Measurements from ENCODE around the gene STK24.
A peak's percentile ranks its signal among the peaks of the same experiment; 100 is the strongest.

Gene STK24

GRCh38 chr13:98563071-98563470 is 13.8 kb downstream of the STK24 start:
- TF ChIP-seq CTCF (IDR thresholded peaks at IDR 0.05; ENCODE audit: unreplicated experiment in 3 of 3), result no peak
- no peaks in the 10 kb centered on the region for H3K9me3 Mint-ChIP-seq
- H3K4me3 Mint-ChIP-seq, result no peak overlapping the region
- H3K27me3 Mint-ChIP-seq (ENCODE audit: low read depth), result no peaks in the 10 kb centered on the region
- peaks cover 18% of the 10 kb centered on the region for H3K36me3 Mint-ChIP-seq (ENCODE audit: low read depth)
- H3K27ac Mint-ChIP-seq, result no peak overlapping the region
- peaks cover 54% of the 10 kb centered on the region for H3K4me1 Mint-ChIP-seq

- Mint-ChIP-seq H3K27me3 (ENCODE audit: low read depth) (no peaks in the 10 kb centered on the region), H3K36me3 (ENCODE audit: low read depth) (peaks cover 8% of the 10 kb centered on the region), H3K27ac (peak overlapping the region in 1 of 3 experiments; percentile 6), H3K4me3 (no peak overlapping the region), H3K9me3 (no peaks in the 10 kb centered on the region), H3K4me1 (peaks cover 37% of the 10 kb centered on the region)
- no peak for TF ChIP-seq CTCF (IDR thresholded peaks at IDR 0.05; ENCODE audit: unreplicated experiment in 3 of 3)
Measured at GRCh38 chr13:98559169-98559568, 17.7 kb downstream of the STK24 start.

GRCh38 chr13:98557937-98558792 is 18.7 kb downstream of the STK24 start:
- Mint-ChIP-seq H3K9me3 (no peaks in the 10 kb centered on the region), H3K27ac (peak overlapping the region; percentile 0 to 10 (median 5)), H3K4me3 (no peak overlapping the region), H3K27me3 (ENCODE audit: low read depth) (no peaks in the 10 kb centered on the region), H3K4me1 (peaks cover 40% of the 10 kb centered on the region), H3K36me3 (ENCODE audit: low read depth) (peaks cover 7% of the 10 kb centered on the region)
- no peak for TF ChIP-seq CTCF (IDR thresholded peaks at IDR 0.05; ENCODE audit: unreplicated experiment in 3 of 3)

- Mint-ChIP-seq H3K27me3 (ENCODE audit: low read depth) (no peaks in the 10 kb centered on the region), H3K9me3 (no peaks in the 10 kb centered on the region), H3K4me3 (no peak overlapping the region), H3K36me3 (ENCODE audit: low read depth) (peaks cover 12% of the 10 kb centered on the region), H3K27ac (peak overlapping the region; percentile 5 to 67 (median 32)), H3K4me1 (peaks cover 40% of the 10 kb centered on the region)
- TF ChIP-seq CTCF (IDR thresholded peaks at IDR 0.05; ENCODE audit: unreplicated experiment in 3 of 3), result peak in 1 of 3 experiments; percentile 14
Measured at GRCh38 chr13:98556968-98557631, 19.8 kb downstream of the STK24 start.

GRCh38 chr13:98556142-98556816 is 20.6 kb downstream of the STK24 start:
- Mint-ChIP-seq H3K4me1 (peaks cover 40% of the 10 kb centered on the region), H3K36me3 (ENCODE audit: low read depth) (peaks cover 20% of the 10 kb centered on the region)
- no peak for TF ChIP-seq CTCF (IDR thresholded peaks at IDR 0.05; ENCODE audit: unreplicated experiment in 3 of 3)

More at GRCh38 chr13:98556142-98556816, 20.6 kb downstream of the STK24 start:
- Mint-ChIP-seq H3K27ac (peak overlapping the region; percentile 5 to 67 (median 32)), H3K9me3 (no peaks in the 10 kb centered on the region), H3K27me3 (ENCODE audit: low read depth) (no peaks in the 10 kb centered on the region), H3K4me3 (no peak overlapping the region)
